HL-60 (cell line): ENCODE data around the gene DAB2IP.

Experiments
- REST ChIP-seq: IDR thresholded peaks from 2 replicates; pipeline ENCODE4 v1.6.1; 2012; ENCODE audit warnings: low read depth; ENCODE audit not compliant: insufficient replicate concordance
- TF ChIP-seq, protein P1 (sequence below): IDR thresholded peaks from one replicate; pipeline ENCODE4 v1.5.1; 2011; ENCODE audit warnings: low read length, control low read depth, inconsistent platforms; ENCODE audit not compliant: insufficient read depth

GRCh38 chr9:121751686-121752445 lies 100.4 kb downstream of the DAB2IP start:
- TF ChIP-seq, protein P1, sequence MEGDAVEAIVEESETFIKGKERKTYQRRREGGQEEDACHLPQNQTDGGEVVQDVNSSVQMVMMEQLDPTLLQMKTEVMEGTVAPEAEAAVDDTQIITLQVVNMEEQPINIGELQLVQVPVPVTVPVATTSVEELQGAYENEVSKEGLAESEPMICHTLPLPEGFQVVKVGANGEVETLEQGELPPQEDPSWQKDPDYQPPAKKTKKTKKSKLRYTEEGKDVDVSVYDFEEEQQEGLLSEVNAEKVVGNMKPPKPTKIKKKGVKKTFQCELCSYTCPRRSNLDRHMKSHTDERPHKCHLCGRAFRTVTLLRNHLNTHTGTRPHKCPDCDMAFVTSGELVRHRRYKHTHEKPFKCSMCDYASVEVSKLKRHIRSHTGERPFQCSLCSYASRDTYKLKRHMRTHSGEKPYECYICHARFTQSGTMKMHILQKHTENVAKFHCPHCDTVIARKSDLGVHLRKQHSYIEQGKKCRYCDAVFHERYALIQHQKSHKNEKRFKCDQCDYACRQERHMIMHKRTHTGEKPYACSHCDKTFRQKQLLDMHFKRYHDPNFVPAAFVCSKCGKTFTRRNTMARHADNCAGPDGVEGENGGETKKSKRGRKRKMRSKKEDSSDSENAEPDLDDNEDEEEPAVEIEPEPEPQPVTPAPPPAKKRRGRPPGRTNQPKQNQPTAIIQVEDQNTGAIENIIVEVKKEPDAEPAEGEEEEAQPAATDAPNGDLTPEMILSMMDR: no peak
- TF ChIP-seq REST: no peak
